NB4 (cell line): ENCODE results near the gene CNPPD1.

Experiments
- DNase-seq: peaks from one replicate; pipeline ENCODE4 v3.0.0; 2010; ENCODE audit warnings: low read depth
- H3K4me3 ChIP-seq: one replicate; pipeline ENCODE4 v1.5.1; 2011; ENCODE audit warnings: mild to moderate bottlenecking, low read depth, low read length, moderate library complexity
- CTCF ChIP-seq: IDR thresholded peaks from one replicate; pipeline ENCODE4 v1.5.1; 2012; ENCODE audit warnings: low read depth, low read length
- MAX ChIP-seq: IDR thresholded peaks from 2 replicates; pipeline ENCODE4 v1.6.1; 2011; ENCODE audit warnings: low read depth, low read length
- MYC ChIP-seq: IDR thresholded peaks from 2 replicates; pipeline ENCODE4 v1.6.1; 2011; ENCODE audit warnings: low read depth, low read length
- POLR2A ChIP-seq: IDR thresholded peaks from 2 replicates; pipeline ENCODE4 v1.6.1; 2011; ENCODE audit warnings: mild to moderate bottlenecking; ENCODE audit not compliant: insufficient read length; ENCODE audit errors: extremely low read depth

Gene CNPPD1

GRCh38 chr2:219123356-219124135 is 53.2 kb downstream of the CNPPD1 start:
- TF ChIP-seq MAX: no peak
- no peak for TF ChIP-seq CTCF
- TF ChIP-seq MYC: no peak
- TF ChIP-seq POLR2A: no peak
- no peak overlapping the region for H3K4me3 ChIP-seq
- DNase-seq: no peak

DNA sequence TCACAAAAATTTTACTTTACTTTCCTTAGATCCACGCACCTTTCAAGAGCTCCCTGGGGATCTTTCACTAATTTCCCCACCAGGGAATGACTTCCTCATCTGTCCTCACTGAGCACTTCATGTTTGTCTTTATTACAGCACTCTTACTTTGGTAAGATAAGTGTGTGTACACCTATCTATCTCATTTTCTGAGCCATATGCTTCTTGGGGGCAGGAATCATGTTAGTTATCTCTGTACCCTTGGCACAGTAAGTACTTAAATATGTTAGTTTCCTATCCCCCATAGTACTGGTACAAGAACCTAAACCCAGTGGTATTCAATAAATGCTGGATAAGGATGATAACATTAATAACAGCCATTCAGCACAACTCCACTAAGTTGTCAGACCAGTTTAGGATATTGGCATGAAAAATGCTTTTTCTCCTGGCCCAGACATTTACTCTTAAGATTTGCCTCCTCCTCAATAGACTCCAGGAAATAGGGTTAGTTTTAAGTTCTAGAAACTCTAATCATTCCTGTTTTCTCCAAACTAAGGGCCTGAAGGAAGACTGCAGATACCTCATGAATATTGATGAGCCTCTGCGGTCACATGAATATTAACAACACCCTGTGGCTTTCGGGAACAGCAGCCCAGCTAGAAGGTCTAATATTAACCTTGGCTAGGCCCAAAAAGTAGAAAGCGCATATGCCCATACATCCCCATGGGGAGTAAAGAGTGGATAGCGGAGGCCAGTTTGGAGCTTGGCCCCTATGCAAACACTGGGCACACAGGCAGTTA is 54.3 kb downstream of the CNPPD1 start:
- no peak overlapping the region for H3K4me3 ChIP-seq
- DNase-seq: no peak
- TF ChIP-seq MAX (no peak), MYC (no peak), POLR2A (no peak), CTCF (no peak)
